Ovary (tissue), 9 donors: ENCODE measurements around the gene LSM14A. TPM values are rescaled to one million over a fixed set of nuclear protein-coding genes. Genes with fewer than 3 reads are reported as not detected.

Experiments used
- DNase-seq, 5 donors: peaks; one replicate each; pipeline ENCODE4 v3.0.0-alpha.2; 2019 to 2020
- H3K27ac ChIP-seq, 2 donors: fragments of 200-600 bp; one replicate each; pipeline versions ENCODE4 v1.5.1 to v1.8.0; 2019 to 2022
- H3K27me3 ChIP-seq: fragments of 200-600 bp; one replicate; pipeline ENCODE4 v1.8.0; 2022
- H3K36me3 ChIP-seq: fragments of 200-600 bp; sonication (generic); one replicate; pipeline ENCODE4 v1.5.1; 2019
- H3K4me1 ChIP-seq: one replicate; pipeline ENCODE4 v1.8.1; 2013; ENCODE audit warnings: mild to moderate bottlenecking, moderate library complexity; ENCODE audit not compliant: insufficient read depth
- H3K4me3 ChIP-seq: fragments of 200-600 bp; sonication (generic); one replicate; pipeline ENCODE4 v1.5.1; 2017
- H3K9me3 ChIP-seq, 2 donors: fragments of 200-600 bp in 1 of 2; sonication (generic) in 1 of 2; one replicate each; pipeline versions ENCODE4 v1.5.1 to v1.8.1; 2013 to 2019; ENCODE audit warnings: mild to moderate bottlenecking in 1 of 2, moderate library complexity in 1 of 2
- EP300 ChIP-seq: sonication (generic); formaldehyde crosslinking; IDR thresholded peaks from one replicate; pipeline ENCODE4 v1.6.1; 2017; ENCODE audit warnings: antibody characterized with exemption
- POLR2A ChIP-seq: fragments of 450-650 bp; IDR thresholded peaks from one replicate; pipeline ENCODE4 v1.6.1; 2017; ENCODE audit warnings: antibody characterized with exemption, mild to moderate bottlenecking, moderate library complexity
- WGBS, 3 donors: extraction: QIAGEN DNeasy Blood & Tissue Kit in 1 of 3; methylation state at CpG; one replicate each; pipeline versions ENCODE4 v1.1.5 to v1.1.7; 2013 to 2017; 5-methylcytosine and 5-hydroxymethylcytosine counted together
- intact Hi-C, 4 donors: fragments of 100-400 bp; cut with DNase I; formaldehyde crosslinking; loops; one replicate each; pipeline versions ENCODE4 v1.11.0 to v1.15.1; 2022 to 2023
- polyA plus RNA-seq, 2 donors: library from polyadenylated mRNA; stranded (reverse); fragments of 200-250 nt in 1 of 2; fragments of 350-450 nt in 1 of 2; fragmentation: Illumina TruSeq in 1 of 2; extraction: RNeasy Lipid Tissue Mini Kit (QIAGEN cat#74804) in 1 of 2; gene quantifications; one replicate each; pipeline ENCODE4 v1.2.3, GENCODE V29; 2013 to 2014
- total RNA-seq, 7 donors: library from RNA; depleted of rRNA in 2 of 7; stranded (reverse); fragments of >200 nt in 2 of 7; fragmentation: NEBNext Ultra II Directional in 3 of 7; extraction: Animal tissue kit (Norgen Biotek cat#: 25700) in 3 of 7; gene quantifications; one replicate each; pipeline versions ENCODE4 v1.1.0 to v1.2.4, GENCODE V29; 2016 to 2023
- TF ChIP-seq, protein P1 (sequence below), 3 donors: fragments of 450-650 bp in 2 of 3; fragments of 200-600 bp in 1 of 3; IDR thresholded peaks; one replicate each; pipeline versions ENCODE4 v1.5.1 to v1.8.0; 2016 to 2022; ENCODE audit warnings: antibody characterized with exemption in 3 of 3, mild to moderate bottlenecking in 1 of 3
- donor health status: DM: no; HTN: no; CAD: no; lungs with moderate emphysema.
- donor health status: DM: no; HTN: no; CAD: no.
- donor health status: Bipolar disorder and iron deficiency.
- donor health status: DM: yes; HTN: yes; CAD: no.
- donor health status: DM: no; HTN: no; CAD: no.
- donor health status: DM: yes; HTN: yes; CAD: no.

The LSM14A gene
- total and polyA plus RNA-seq, 9 donors, result 85.8 to 130 (median 114) TPM

GRCh38 chr19:34276614-34277013 is 104.3 kb downstream of the LSM14A start:
- H3K4me1 ChIP-seq, result peaks cover 3% of the 10 kb centered on the region
- no peaks in the 10 kb centered on the region for H3K27me3 ChIP-seq
- H3K27ac ChIP-seq, result no peak overlapping the region
- intact Hi-C loops, result loop anchor here in 1 of 4 donors (10.0 kb wide), 1 partner anchor 48 kb away; no protein-coding TSS in a partner anchor
- no peak for DNase-seq
- 68 to 82% (median 70%) methylated on average over 4 of the region's 4 CpGs for WGBS, 3 donors
- TF ChIP-seq, protein P1, sequence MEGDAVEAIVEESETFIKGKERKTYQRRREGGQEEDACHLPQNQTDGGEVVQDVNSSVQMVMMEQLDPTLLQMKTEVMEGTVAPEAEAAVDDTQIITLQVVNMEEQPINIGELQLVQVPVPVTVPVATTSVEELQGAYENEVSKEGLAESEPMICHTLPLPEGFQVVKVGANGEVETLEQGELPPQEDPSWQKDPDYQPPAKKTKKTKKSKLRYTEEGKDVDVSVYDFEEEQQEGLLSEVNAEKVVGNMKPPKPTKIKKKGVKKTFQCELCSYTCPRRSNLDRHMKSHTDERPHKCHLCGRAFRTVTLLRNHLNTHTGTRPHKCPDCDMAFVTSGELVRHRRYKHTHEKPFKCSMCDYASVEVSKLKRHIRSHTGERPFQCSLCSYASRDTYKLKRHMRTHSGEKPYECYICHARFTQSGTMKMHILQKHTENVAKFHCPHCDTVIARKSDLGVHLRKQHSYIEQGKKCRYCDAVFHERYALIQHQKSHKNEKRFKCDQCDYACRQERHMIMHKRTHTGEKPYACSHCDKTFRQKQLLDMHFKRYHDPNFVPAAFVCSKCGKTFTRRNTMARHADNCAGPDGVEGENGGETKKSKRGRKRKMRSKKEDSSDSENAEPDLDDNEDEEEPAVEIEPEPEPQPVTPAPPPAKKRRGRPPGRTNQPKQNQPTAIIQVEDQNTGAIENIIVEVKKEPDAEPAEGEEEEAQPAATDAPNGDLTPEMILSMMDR (IDR thresholded peaks at IDR 0.05), result no peak
- TF ChIP-seq POLR2A (no peak), EP300 (no peak)
- no peaks in the 10 kb centered on the region for H3K36me3 ChIP-seq
- H3K4me3 ChIP-seq, result no peak overlapping the region
- H3K9me3 ChIP-seq, result no peaks in the 10 kb centered on the region

GRCh38 chr19:34277244-34277643 is 104.9 kb downstream of the LSM14A start:
- Histone ChIP-seq H3K27ac (no peak overlapping the region), H3K4me3 (no peak overlapping the region), H3K36me3 (no peaks in the 10 kb centered on the region), H3K4me1 (peaks cover 3% of the 10 kb centered on the region), H3K27me3 (no peaks in the 10 kb centered on the region), H3K9me3 (no peaks in the 10 kb centered on the region)
- intact Hi-C loops, result loop anchor here in 1 of 4 donors (10.0 kb wide), 1 partner anchor 48 kb away; no protein-coding TSS in a partner anchor
- WGBS, 3 donors, result 70 to 77% (median 76%) methylated on average over 4 of the region's 4 CpGs
- TF ChIP-seq, protein P1 (IDR thresholded peaks at IDR 0.05), result no peak
- TF ChIP-seq EP300 (no peak), POLR2A (no peak)
- DNase-seq, result no peak

DNA sequence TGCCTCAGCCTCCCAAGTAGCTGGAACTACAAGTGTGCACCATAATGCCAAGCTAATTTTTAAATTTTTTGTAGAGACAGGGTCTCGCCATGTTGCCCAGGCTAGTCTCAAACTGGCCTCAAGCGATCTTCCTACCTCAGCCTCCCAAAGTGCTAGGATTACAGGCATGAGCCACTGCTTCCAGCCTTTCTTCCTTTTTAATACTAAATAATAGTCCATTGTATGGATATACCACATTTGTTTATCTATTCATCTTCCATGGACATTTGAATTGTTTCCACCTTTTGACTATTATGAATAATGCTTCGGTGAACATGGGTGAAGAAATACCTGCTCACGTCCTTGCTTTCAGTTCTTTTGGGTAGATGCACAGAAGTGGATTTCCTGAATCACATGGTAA is 106.5 kb downstream of the LSM14A start:
- no peaks in the 10 kb centered on the region for H3K27me3 ChIP-seq
- no peak for TF ChIP-seq POLR2A
- no peak for TF ChIP-seq EP300
- TF ChIP-seq, protein P1 (IDR thresholded peaks at IDR 0.05), result no peak
- DNase-seq, result no peak
- H3K4me1 ChIP-seq, result peaks cover 7% of the 10 kb centered on the region
- no peaks in the 10 kb centered on the region for H3K9me3 ChIP-seq
- H3K27ac ChIP-seq, result no peak overlapping the region
- intact Hi-C loops, result loop anchor here in 1 of 4 donors (10.0 kb wide), 1 partner anchor 46 kb away; no protein-coding TSS in a partner anchor
- H3K36me3 ChIP-seq, result no peaks in the 10 kb centered on the region
- H3K4me3 ChIP-seq, result no peak overlapping the region
- 96 to 98% (median 98%) methylated on average over 4 of the region's 4 CpGs for WGBS, 3 donors

Other genes with a start within 250 kb of the LSM14A start
- gene GARRE1, start 82.0 kb downstream of the LSM14A start, total RNA-seq, result 10 to 100 TPM; 13.6 to 30.0 (median 22.5) TPM
- gene GARRE1, start 82.0 kb downstream of the LSM14A start, polyA plus RNA-seq, result 10 to 100 TPM; 13.3 to 39.1 TPM
- gene GPI, start 192.7 kb downstream of the LSM14A start, total RNA-seq, result 100 to 1,000 TPM in 6 of 7 donors, 10 to 100 TPM in 1; 70.1 to 187 (median 128) TPM
- 100 to 1,000 TPM in 1 of 2 donors, 10 to 100 TPM in 1; 71.4 to 123 TPM for gene GPI, start 192.7 kb downstream of the LSM14A start, polyA plus RNA-seq
- 10 to 100 TPM in 2 of 7 donors, 1 to 10 TPM in 5; 6.6 to 13.0 (median 8.5) TPM for gene PDCD2L, start 231.9 kb downstream of the LSM14A start, total RNA-seq
- gene PDCD2L, start 231.9 kb downstream of the LSM14A start, polyA plus RNA-seq, result 10 to 100 TPM in 1 of 2 donors, 1 to 10 TPM in 1; 8.9 to 15.1 TPM